Inflammatory macrophage (primary cell): ENCODE measurements around the gene LCN10.

Experiments used
- DNase-seq, 2 donors: peaks; one replicate each; pipeline ENCODE4 v3.0.0-alpha.2; 2020 to 2022

The LCN10 gene

DNA sequence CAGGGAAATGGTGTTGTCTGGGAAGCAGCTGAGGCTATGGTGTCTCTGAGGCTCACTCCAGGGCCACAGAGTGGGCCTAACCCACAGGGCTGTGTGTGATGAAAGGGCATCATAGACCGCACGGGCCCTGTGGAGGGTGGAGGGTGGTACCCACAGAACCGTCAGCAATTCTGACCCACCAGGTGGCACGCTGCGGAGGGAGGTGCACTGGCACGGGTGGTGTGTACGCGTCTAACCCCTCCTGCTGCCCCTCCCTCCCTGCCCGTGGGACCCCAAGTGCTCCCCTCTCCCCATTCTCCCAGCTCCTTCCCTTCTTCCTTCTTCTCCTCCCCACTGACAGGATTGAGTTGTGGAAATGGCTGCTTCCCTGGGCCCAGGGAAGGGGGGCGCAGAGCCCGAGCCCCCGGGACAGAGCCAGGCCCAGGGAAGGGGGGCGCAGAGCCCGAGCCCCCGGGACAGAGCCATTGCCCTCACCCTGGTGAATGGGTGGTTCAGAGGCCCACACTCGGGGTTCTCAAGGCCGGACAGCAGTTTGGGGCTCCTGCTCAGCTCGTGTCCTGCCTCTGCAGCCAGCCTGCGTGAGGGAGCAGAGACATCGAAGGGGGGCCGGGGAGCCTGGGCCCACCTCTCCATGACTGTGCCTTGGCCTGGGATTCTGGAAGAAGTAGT is 6.8 kb downstream of the LCN10 start:
- no peak for DNase-seq

DNA sequence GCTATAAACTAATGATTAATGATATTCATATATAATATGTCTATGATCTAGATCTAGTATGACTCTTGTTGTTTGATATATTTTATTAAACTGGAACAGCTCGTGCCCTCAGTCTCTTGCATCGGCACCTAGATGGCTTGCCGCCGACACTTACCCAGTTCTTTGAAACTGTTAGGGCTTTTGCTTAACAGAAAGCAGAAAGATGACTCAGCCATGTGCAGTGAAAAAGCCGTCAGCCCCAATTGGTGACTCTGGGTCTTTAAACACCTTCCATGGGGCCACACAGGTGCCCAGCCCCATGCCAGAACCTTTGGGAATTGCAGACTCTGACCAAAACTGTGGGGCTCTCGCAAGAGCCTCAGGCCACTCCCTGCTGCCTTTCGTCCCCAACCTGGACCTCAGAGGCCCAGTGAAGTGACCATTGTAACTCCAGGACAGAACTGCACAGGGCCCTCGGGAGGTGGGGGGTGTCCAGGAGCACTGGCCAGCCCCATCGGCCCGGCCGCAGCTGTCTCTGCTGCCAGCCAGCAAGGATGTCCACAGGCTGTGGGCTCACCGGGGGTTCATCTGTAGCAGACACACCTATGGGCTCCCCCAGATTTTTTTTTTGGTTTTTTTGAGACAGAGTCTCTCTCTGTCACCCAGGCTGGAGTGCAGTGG is 7.8 kb downstream of the LCN10 start:
- DNase-seq: no peak

DNA sequence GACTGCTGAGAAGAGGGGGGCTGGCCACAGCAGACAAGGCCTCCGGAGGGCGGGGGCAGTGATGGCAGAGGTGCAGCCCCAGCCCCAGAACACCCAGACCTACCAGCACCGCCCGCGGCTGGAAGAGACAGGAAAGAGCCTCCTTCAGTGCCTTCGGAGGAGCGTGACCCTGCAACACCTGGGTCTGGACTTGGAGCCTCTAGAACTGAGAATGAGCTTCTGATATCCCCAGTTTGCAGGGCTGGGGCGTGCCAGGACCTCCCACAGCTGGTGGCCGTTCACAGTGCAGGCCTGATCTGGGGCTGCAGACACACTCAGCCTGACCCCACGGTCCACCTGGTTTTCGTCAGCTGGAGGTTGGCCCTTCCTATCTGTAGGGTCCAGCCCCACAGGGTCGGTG is 9.1 kb downstream of the LCN10 start:
- DNase-seq: no peak

DNA sequence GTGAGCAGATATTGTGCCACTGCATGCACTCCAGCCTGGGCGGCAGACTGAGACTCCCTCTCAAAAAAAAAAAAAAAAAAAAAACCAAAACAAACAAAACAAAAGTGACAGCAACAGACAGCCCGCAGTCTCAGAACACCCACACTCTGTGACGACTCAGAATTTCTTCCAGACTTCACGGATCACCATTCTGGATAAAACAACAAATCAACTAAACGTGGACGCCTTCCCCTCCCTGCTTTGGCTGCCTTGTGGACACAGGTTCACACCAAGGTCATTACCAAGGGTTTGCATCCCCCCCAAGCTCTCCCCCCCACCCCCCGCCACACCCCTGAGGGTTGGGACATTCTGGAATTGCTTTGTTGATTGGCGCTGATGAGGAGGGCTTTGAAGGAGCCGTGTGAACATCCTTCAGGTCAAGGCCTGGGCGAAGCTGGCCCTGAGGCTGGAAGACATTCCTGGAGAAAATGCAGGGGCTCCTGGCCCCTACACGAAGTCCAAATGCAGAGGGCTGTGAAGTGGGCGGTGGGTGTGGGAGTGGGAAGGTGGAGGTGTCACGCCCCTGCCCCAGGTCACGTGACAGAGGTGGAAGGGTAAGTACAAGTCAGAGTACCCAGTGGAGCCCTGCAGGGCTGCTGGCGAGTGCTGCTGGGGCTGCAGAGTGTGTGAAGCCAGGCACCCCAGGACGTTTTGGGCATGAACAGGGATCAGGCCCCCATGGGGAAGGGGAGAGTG is 10.1 kb downstream of the LCN10 start:
- no peak for DNase-seq

DNA sequence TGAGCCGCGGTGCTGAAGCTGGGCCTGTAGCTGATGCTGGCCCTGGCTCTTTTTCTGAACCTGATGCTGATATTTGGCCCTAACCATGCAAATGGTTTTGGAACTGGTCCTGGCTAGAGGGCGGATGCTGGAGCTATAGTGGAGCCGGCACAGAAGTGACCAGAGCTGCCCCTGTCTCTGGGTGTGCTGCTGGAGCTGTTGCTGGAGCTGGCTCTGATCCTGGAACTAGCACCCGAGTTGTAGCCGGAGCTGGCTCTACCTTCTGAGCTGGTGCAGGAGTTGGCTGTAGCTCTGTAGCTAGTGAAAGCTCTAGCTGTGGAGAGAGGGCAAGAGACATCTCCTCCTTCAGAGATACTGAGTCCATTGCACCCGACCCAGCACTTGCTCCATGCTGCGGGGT is 12.8 kb downstream of the LCN10 start:
- DNase-seq: no peak

DNA sequence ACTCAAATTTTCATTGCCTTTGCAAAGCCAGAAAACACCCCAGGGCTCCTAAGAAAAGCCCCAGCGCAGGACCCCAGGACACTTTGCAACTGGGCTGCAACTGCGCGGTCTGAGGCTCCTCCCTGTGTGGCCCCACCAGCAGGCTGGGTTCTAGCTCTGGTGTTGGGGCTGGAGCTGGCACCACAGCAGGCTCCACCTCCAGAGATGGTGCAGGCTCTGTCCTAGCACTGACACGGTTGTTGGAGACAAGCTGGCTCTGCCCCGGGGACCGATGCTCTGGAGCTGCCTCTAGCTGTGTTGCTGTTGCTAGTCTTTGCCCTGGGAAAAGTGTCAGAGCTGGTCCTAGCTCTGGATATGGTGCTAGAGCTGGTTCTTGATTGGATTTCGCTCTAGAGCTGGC is 13.6 kb downstream of the LCN10 start:
- DNase-seq: no peak

DNA sequence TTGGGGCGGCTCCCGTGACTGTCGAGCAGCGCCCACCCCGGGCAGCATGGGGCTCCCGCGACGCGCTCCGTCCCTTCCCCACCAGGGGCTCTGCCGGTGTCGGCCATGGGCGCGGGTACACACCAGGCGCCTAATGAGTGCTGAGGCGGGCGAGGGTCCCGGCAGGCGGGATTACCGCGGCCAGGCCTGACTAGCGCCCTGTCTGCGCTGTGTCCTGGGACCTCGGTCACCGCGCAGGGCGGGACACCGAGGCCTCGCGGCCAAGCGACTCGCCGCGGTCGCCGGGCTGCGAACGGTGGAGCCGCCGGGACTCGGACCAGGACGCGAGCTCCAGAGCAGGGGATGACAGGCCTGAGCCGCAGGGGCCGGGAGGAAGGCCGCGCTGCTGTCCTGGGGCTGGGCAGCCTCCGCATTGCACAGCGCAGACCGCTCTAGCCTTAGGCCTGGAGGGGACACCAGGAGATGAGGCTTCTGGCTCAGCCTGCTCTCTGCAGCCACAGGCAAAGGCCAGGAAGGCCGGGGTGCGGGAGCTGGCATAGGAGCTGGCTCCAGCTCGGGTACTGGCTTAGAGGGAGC is 14.1 kb downstream of the LCN10 start:
- peak; percentile 11 to 27 for DNase-seq

DNA sequence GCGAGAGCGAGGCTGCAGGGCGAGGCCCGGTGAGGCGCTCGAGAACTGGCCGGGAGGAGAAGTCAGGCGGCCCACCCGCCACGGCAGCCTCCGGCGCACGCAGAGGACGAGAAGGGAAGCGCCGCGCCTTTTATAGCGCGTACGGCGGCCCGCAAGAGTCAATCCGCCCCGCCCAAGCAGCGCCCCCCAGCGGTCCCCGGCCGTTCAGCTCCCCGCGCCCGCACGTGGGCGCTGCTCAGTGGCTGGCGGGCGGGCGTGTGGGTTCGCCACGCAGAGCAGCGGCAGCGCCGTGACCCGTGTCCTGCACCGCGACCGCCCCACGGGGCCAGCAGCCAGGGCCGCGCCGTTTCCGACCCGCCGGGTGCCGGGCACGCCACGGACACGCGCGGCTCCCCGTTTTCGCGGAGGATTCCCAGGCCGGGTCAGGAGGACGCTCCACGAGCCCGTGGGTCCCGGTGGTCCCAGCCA is 14.6 kb downstream of the LCN10 start:
- peak; percentile 88 to 92 for DNase-seq

DNA sequence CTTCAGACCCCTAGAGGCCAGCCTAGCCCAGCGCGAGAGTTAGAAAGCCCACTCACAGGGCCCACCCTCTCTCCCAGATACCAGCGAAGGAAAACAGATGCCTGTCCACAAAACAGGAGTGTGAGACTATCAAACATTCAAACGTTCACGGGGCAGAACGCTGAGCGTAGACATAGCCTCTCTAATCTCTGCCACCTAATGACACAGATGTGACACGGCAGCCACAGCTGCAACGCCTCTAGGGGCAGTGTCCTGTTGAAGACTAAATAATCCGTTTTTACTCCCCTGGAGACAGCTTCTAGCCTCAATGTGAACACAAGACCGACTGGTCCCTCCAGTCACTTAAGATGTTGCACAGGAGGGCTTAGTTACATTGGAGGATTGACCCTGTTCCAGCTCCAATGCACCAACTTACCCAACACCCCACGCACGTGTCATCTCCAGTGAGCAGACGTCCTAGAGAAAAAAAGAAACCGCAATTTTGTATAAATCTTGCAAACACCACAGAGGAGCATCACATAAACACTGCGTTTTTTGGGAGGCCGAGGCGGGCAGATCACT is 16.0 kb downstream of the LCN10 start:
- DNase-seq: peak; percentile 46 to 47

DNA sequence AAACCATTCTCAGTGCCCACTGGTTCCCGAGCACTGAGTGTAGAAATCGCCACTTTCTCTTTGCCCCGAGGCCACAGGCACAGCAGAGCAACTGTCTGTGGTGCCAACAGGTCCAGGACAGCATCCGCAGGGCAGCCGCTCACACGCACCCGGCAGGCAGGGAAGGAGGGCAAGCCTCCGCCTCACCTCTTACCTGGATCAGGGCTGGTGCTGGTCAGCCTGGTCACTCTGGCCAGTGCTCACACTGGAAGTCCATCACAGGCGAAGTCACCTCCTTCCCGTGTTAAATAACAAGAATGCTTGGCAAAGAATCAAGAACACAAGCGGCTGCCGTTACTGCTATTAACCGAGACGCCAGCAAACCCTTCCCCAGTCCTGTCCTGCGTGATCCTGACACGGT is 16.6 kb downstream of the LCN10 start:
- DNase-seq: no peak

DNA sequence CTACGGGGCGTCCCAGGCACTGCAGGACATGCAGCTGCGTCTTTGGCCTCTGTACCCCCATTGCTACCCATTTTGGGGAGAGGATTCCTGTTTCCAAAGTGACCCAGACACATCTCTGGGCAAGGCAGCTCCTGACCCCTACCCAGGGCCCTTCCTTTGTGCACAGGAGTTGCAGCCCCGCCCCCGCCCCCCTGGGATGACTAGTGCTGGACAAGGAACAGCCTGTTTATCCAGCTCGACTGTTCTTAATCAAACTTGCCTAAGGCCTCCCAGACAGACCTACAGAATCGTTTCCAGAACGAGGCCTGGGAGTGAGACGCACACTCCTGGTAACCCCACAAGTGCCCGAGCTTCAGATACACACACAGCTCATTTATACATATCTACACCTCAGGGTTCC is 17.1 kb downstream of the LCN10 start:
- no peak for DNase-seq

DNA sequence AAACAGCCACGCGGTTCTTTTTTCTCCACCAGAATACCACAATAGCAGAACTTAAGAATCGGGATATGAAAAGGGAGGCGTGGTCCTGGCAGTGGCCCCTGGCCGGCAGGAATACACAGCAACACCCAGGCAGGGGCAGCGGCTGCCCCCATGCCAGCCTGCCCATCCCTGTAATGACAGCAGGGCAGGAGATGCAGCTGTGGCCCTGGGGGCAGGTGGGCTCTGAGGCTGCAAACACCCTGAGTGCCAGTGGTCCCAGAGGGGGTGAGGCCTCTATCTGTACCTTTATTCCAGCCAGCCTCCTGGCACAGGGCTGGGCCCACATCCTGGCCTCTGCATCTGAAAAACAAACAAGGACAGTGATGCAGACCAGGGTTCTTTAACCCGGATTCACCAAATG is 18.0 kb downstream of the LCN10 start:
- DNase-seq: no peak

DNA sequence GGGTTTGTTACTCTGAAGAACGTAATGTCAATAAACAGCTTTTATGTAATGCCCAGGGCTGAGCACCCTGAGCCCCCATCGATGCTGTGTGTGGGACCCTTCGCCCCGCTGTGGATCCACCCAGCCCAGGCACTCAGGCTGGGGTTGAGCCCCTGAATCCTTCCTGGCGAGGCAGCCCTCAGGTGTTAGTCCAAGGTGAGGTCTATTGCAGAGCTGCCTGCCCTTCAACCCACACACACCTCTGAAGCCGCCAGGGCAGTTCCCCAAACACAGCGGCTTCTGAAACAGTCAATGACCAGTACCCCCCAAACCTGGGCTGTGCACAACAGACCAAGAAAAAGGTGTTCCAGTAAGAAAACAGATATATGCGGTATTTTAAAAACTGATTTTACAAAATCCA is 18.8 kb downstream of the LCN10 start:
- DNase-seq: no peak

DNA sequence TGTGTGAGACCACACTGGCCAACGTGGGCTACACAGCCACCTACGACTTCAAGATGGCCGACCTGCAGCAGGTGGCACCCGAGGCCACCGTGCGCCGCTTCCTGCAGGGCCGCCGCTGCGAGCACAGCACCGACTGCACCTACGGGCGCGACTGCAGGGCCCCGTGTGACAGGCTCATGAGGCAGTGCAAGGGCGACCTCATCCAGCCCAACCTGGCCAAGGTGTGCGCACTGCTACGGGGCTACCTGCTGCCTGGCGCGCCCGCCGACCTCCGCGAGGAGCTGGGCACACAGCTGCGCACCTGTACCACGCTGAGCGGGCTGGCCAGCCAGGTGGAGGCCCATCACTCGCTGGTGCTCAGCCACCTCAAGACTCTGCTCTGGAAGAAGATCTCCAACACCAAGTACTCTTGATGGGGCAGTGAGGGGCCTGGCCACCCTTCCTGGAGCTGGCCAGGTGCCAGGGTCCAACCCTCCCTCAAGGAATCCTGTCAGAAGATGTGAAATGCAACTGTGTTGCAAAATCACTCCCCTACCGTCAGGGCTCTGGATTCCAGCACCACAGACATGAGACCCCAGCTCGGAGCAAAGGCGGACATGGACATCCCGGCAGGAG is 19.3 kb downstream of the LCN10 start:
- no peak for DNase-seq

DNA sequence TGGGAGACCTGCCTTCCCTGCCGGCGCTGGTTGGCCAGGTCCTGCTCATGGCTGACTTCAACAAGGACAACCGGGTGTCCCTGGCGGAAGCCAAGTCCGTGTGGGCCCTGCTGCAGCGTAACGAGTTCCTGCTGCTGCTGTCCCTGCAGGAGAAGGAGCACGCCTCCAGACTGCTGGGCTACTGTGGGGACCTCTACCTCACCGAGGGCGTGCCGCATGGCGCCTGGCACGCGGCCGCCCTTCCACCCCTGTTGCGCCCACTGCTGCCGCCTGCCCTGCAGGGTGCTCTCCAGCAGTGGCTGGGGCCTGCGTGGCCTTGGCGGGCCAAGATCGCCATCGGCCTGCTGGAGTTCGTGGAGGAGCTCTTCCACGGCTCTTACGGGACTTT is 19.8 kb downstream of the LCN10 start:
- no peak for DNase-seq

DNA sequence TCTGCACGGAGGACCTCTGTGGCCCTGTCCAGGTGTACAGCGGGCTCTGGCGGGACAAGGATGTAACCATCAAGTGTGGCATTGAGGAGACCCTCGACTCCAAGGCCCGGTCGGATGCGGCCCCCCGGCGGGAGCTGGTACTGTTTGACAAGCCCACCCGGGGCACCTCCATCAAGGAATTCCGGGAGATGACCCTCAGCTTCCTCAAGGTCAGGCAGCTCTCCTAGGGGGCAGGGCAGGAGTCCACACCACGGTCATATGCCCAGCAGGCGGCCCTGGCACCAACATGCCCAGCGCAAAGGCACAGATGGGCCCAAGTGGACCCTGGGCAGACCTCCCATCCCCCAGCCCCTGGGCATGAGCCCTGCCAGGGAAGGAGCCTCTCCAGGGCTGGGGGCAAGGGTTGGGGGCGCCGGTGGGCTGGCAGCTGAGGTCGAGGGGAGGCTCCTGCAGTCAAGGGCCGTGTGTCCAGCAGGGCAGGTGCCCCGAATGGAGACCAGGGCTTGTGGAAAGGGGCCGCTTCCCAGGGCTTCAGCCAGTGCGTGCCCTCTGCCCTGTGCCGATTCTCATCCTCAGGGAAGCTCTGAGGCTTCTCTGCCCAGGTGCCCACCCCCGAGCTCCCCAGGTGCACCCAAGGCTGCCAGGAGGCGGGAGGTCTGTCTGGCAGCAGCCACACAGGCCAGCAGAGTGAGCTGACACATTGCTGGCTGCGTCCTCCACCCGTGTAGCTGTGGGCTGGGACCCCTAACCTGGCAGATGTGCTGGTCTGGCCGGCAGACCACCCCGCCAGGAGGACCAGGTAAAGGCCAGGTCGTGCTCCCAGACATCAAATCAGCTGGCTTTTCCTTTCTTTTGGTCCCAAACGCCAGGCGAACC is 20.4 kb downstream of the LCN10 start:
- DNase-seq: no peak

DNA sequence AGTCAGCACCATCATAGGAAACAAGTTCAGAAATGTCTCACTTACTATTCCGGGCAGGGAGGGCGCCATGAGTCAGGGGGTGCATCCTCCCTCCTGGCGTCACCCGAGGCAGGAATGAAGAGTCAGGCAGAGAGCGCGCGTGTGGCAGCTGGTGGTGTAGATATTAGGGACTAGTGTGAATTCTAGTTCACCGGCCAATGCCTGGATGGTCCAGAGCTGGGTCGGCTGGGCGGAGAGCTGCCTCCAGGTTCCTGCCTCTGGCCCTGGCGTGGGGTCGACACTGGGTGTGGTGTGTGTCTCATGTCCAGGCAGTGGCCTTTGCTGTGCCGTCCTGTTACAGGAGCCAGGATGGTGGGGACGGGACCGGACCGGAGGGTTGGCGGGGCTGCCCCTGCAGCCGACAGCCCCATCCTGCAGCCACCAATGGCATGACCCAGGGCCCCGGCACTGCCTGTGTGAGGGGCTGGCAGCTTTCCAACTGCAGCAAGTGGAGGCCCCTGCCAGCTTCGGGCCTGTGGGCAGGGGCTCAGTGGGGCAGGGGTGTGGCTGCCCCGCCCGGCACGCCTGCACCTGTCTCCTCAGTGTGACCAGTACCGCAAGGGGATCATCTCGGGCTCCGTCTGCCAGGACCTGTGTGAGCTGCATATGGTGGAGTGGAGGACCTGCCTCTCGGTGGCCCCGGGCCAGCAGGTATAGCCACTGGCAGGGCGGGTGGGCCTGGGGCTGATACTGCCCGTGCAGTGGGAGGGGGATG is 21.2 kb downstream of the LCN10 start:
- DNase-seq: no peak

DNA sequence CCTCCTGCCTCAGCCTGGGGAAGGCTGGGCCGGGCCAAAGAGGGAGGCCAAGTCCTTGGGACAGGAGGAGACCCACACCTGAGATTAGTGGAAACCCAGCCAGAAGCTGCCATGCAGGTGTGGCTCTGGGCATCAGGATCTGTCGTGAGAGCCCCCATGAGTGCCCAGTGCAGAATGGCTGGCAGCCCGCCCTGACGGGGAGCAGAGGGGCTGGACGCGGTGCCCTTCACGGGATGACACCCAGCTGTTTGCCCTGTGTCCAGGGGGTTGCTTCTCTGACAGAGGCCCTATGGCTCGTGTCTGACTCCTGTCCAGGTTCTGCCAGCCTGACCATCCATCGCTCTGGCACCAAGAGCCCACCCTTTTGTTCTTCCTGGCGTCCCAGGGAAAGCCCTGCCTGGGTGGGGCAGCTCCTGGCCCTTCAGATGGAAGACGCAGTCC is 21.8 kb downstream of the LCN10 start:
- DNase-seq: no peak

DNA sequence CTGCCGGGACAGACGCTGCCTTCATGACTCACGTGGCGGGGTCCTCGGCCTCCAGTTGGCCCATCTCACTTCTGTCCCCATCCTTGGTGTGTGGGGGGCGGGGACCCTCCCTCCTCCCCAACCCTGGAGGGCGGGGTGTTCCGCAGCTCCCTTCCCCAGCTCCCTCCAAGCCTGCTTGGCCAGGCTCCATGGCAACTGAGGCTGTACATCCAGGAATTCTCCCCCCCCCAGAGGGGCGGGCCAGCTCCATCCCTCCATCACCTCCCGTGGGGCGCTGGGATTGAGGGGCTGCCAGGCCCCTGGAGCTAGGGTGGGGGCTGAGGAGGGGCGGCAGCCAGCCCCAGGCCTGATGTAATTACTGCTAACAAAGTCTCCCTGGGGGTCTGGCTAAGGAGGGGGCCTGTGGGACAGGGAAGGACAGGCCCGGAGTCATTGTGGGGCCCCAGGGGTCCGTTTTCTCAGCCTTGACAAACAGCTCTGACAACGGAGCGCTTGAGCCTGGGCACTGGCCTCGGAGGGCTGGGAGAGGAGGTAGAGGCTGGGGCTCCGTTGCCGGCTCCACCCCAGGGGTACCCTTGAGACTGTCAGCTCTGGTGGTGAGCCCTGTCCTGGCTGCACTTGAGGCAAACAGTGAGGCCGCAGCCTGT is 22.4 kb downstream of the LCN10 start:
- no peak for DNase-seq

DNA sequence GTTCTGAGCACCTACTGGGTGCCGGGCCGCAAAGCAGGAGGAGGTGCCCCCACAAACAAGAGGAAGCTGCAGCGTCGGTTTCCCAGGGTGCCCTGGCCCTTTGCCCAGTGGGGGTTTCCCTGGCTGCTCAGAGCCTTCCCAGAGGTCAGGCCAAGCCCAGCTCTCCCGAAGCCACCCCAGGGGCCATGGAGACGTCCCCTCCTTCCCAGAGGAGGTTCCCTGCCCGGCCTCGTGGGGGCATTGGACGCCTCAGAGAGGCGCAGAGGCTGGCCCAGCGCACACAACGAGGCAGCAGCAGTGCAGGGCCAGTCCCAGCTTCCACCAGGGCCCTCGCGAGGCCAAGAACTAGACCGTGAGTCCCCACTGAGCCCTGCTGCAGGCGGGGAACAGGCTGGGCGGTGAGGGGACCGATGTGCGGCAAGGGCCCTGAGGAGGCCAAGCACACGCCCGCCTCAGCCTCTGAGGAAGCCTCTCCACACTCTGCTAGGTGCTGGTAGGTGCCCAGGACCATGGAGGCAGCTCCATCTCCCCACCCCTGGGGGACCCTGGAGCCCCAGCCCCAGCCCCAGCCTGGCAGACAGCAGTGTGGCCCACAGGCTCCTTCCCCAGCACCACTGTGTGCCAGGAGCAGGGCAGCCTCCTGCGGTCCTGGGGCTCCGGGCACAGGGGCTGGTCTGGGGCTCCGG is 23.4 kb downstream of the LCN10 start:
- peak; percentile 31 to 55 for DNase-seq
